WTC11 (cell line): ENCODE data around the gene UNG. TPM values are rescaled to one million over a fixed set of nuclear protein-coding genes. Genes with fewer than 3 reads are reported as not detected.
"Not testable (repeated sequence)": the region's sequence is repeated elsewhere in the genome, so short reads cannot be mapped to it uniquely, and the experiment has no call there.

Experiments used
- ATAC-seq: fragments of 200-7000 bp; cut with Tn5 transposase; 2 replicates; pipeline ENCODE4 v1.10.0; 2021; ENCODE audit warnings: mild to moderate bottlenecking, moderate library complexity
- CTCF ChIA-PET: fragments of 300-600 bp; sonication (Branson Sonifier 250); formaldehyde crosslinking; loops from one replicate; lab custom pipeline; 2021; ENCODE audit warnings: antibody characterized with exemption; lab: Charles Lee
- POLR2A ChIA-PET: fragments of 350-600 bp; sonication (Branson Sonifier 250); formaldehyde crosslinking; loops from one replicate; lab custom pipeline; 2021; ENCODE audit warnings: antibody characterized with exemption; lab: Charles Lee
- DNase-seq: peaks from one replicate; pipeline ENCODE4 v3.0.0; 2021; ENCODE audit warnings: low spot score
- H3K27ac Mint-ChIP-seq: 2 replicates; pipeline ENCODE4 v1.8.0; 2021; ENCODE audit warnings: mixed read lengths
- H3K27me3 Mint-ChIP-seq: 2 replicates; pipeline ENCODE4 v1.8.0; 2021; ENCODE audit warnings: low read depth, mild to moderate bottlenecking, moderate library complexity, mixed read lengths
- H3K36me3 Mint-ChIP-seq: 2 replicates; pipeline ENCODE4 v1.8.0; 2021; ENCODE audit warnings: mixed read lengths
- H3K4me1 Mint-ChIP-seq: 2 replicates; pipeline ENCODE4 v1.8.0; 2022; ENCODE audit warnings: mixed read lengths
- H3K4me3 Mint-ChIP-seq: 2 replicates; pipeline ENCODE4 v1.8.0; 2021; ENCODE audit warnings: mild to moderate bottlenecking, moderate library complexity, mixed read lengths
- H3K9me3 Mint-ChIP-seq: 2 replicates; pipeline ENCODE4 v1.8.0; 2021; ENCODE audit warnings: mixed read lengths
- ESRRA ChIP-seq: sonication (generic); formaldehyde crosslinking; IDR thresholded peaks from 2 replicates; pipeline ENCODE4 v1.8.1; 2022; ENCODE audit warnings: mild to moderate bottlenecking, missing genetic modification reagents, borderline replicate concordance
- FOXK1 ChIP-seq: sonication (generic); formaldehyde crosslinking; IDR thresholded peaks from 2 replicates; pipeline ENCODE4 v1.8.0; 2022; ENCODE audit warnings: mild to moderate bottlenecking, moderate library complexity, missing genetic modification reagents
- IRF2 ChIP-seq: sonication (generic); formaldehyde crosslinking; IDR thresholded peaks from 2 replicates; pipeline ENCODE4 v1.8.0; 2022; ENCODE audit warnings: low read depth, missing genetic modification reagents, borderline replicate concordance
- MYBL2 ChIP-seq: sonication (generic); formaldehyde crosslinking; IDR thresholded peaks from 2 replicates; pipeline ENCODE4 v1.8.1; 2023; ENCODE audit warnings: mild to moderate bottlenecking, moderate library complexity, missing genetic modification reagents
- NFATC4 ChIP-seq: fragments of 250-450 bp; sonication (Bioruptor Pico); IDR thresholded peaks from 2 replicates; pipeline ENCODE4 v1.9.0; 2021; ENCODE audit warnings: mild to moderate bottlenecking
- NR1H2 ChIP-seq: sonication (generic); formaldehyde crosslinking; IDR thresholded peaks from 2 replicates; pipeline ENCODE4 v1.9.0; 2021; ENCODE audit warnings: mild to moderate bottlenecking, moderate library complexity, missing genetic modification reagents
- TEAD4 ChIP-seq: sonication (generic); formaldehyde crosslinking; IDR thresholded peaks from 2 replicates; pipeline ENCODE4 v1.8.0; 2022; ENCODE audit warnings: mild to moderate bottlenecking, missing genetic modification reagents
- TP53 ChIP-seq: sonication (generic); formaldehyde crosslinking; IDR thresholded peaks from 2 replicates; pipeline ENCODE4 v1.8.1; 2023; ENCODE audit warnings: mild to moderate bottlenecking, missing genetic modification reagents
- ZNF219 ChIP-seq: sonication (generic); formaldehyde crosslinking; IDR thresholded peaks from 2 replicates; pipeline ENCODE4 v1.8.0; 2023; ENCODE audit warnings: missing genetic modification reagents, mild to moderate bottlenecking, borderline replicate concordance
- ZNF423 ChIP-seq: fragments of 250-450 bp; sonication (Bioruptor Pico); IDR thresholded peaks from 2 replicates; pipeline ENCODE4 v2.1.2; 2022; ENCODE audit warnings: mild to moderate bottlenecking, moderate library complexity
- total RNA-seq: library from RNA; stranded (reverse); gene quantifications from 3 replicates; pipeline ENCODE4 v1.2.3, GENCODE V29; 2021
- TF ChIP-seq, protein P1 (sequence below): sonication (generic); formaldehyde crosslinking; IDR thresholded peaks from 2 replicates; pipeline ENCODE4 v1.8.0; 2022; ENCODE audit warnings: mild to moderate bottlenecking, missing genetic modification reagents
- TF ChIP-seq, protein P2 (sequence below): sonication (generic); formaldehyde crosslinking; IDR thresholded peaks from 2 replicates; pipeline ENCODE4 v1.8.1; 2023; ENCODE audit warnings: mild to moderate bottlenecking, missing genetic modification reagents, moderate library complexity
- TF ChIP-seq, protein P3 (sequence below): fragments of 250-450 bp; sonication (Bioruptor Pico); IDR thresholded peaks from 2 replicates; pipeline ENCODE4 v1.8.0; 2021; ENCODE audit warnings: mild to moderate bottlenecking
- TF ChIP-seq, protein P4 (sequence below): sonication (generic); formaldehyde crosslinking; IDR thresholded peaks from 2 replicates; pipeline ENCODE4 v1.8.1; 2022; ENCODE audit warnings: missing genetic modification reagents, borderline replicate concordance
- TF ChIP-seq, protein P5 (sequence below): fragments of 250-450 bp; sonication (Bioruptor Pico); IDR thresholded peaks from 2 replicates; pipeline ENCODE4 v1.9.0; 2021; ENCODE audit warnings: mild to moderate bottlenecking
- TF ChIP-seq, protein P6 (sequence below): sonication (generic); formaldehyde crosslinking; IDR thresholded peaks from 2 replicates; pipeline ENCODE4 v1.8.1; 2022; ENCODE audit warnings: low read depth, mild to moderate bottlenecking, moderate library complexity, missing genetic modification reagents, borderline replicate concordance
- TF ChIP-seq, protein P7 (sequence below): sonication (generic); formaldehyde crosslinking; IDR thresholded peaks from 2 replicates; pipeline ENCODE4 v1.8.1; 2023; ENCODE audit warnings: mild to moderate bottlenecking, missing genetic modification reagents, borderline replicate concordance

UNG gene
- total RNA-seq, 1 experiment from 2014 or later: 127 TPM

DNA sequence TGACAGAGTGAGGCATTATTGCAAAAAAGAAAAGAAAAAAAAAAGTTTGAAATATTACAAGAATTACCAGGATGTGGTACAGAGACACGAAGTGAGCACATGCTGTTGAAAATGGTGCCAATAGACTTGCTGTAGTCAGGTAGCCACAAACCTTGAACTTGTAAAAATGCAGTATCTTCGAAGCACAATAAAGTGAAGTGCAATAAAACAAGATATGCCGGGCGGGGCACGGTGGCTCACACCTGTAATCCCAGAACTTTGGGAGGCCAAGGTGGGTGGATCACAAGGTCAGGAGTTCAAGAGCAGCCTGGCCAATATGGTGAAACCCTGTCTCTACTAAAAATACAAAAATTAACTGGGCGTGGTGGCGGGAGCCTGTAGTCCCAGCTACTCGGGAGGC is 47.6 kb upstream of the UNG start:
- H3K4me3 Mint-ChIP-seq, H3K36me3 Mint-ChIP-seq, DNase-seq: not testable (repeated sequence)

DNA sequence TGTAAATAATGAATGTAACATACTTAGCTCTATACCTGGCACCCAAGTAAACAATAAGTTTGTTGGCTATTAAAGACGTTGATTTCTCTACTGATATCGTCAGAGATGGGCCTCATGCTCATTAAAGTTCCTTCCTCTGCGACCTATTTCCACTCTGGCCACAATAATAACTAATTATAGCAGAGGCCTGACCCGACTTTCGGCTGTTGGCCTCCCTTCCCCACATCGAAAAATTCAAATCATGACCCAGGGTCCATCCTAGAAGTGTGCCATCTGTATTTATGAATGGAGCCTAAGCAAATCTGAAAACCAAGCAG is 45.3 kb upstream of the UNG start:
- Mint-ChIP-seq H3K4me3 (peak overlapping the region; percentile 91), H3K4me1 (peaks cover 10% of the 10 kb centered on the region)
- no peak for DNase-seq
- CTCF ChIA-PET: interaction anchor here (1.0 to 1.3 kb wide), 2 partner anchors 18 to 41 kb away, joined by 3 to 5 read pairs; partner anchors contain the start of gene ALKBH2
- TF ChIP-seq TEAD4: no peak
- TF ChIP-seq, protein P1, sequence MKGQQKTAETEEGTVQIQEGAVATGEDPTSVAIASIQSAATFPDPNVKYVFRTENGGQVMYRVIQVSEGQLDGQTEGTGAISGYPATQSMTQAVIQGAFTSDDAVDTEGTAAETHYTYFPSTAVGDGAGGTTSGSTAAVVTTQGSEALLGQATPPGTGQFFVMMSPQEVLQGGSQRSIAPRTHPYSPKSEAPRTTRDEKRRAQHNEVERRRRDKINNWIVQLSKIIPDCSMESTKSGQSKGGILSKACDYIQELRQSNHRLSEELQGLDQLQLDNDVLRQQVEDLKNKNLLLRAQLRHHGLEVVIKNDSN (CRISPR knock-in tag): no peak
- TF ChIP-seq, all 79 proteins: peak for 0
- POLR2A ChIA-PET: interaction anchor here (0.9 to 1.3 kb wide), 2 partner anchors 18 to 102 kb away, joined by 3 read pairs; no protein-coding TSS in a partner anchor
- Mint-ChIP-seq H3K27ac (no peak overlapping the region), H3K36me3 (no peaks in the 10 kb centered on the region), H3K27me3 (no peaks in the 10 kb centered on the region), H3K9me3 (no peaks in the 10 kb centered on the region)
- no peak for ATAC-seq

More for the DNA sequence above, 47.6 kb upstream of the UNG start:
- H3K9me3 Mint-ChIP-seq, CTCF ChIA-PET, ATAC-seq, H3K27ac Mint-ChIP-seq, POLR2A ChIA-PET, H3K27me3 Mint-ChIP-seq: not testable (repeated sequence)
- peaks cover 10% of the 10 kb centered on the region for H3K4me1 Mint-ChIP-seq

DNA sequence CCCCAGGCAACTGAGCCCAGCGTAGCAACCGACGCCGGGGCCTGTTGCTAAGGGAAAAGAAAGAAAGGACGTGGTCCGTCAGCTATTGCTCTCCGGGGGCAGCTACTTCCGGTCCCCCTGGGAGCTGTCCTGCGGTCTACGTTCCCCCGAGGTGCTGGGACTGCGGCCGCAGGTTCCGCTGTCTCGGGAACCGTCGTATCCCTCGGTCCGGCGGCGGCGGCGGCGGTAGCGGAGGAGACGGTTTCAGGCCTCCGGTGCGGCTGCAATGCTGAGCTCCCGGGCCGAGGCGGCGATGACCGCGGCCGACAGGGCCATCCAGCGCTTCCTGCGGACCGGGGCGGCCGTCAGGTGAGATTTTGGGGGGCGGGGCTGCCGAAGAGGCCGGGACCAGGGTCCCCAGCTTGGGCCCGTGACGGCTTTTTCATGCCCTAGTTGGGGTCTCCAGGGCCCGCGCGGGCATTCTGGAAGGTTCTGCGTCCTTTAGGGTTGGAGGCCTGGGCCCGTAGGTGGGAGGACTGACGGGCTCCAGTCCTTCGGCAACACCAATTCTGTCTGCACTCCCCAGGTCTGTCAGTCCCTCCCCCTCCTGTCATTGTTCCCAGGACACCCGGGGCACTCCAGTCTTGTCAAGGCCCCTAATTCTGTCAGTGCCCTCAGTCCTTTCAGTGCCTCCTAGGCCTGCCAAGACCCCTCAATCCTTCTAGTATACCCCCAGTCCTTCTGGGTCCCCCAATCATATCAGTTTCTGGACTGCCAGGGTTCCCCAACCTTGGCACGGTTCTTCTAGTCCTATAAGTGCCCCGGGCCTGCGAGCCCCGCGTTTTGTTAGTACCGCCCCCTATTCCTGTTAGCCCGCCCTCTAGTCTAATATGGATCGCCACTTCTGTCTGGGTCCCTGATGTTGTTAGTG is 44.7 kb upstream of the UNG start, which contains the start of gene USP30:
USP30 (plus strand) TSS at position 163 of the 910 bp plus-strand sequence; CDS start at position 266, 103 bp downstream.
- H3K27me3 Mint-ChIP-seq: no peaks in the 10 kb centered on the region
- peak; percentile 93 for ATAC-seq
- no peaks in the 10 kb centered on the region for H3K9me3 Mint-ChIP-seq
- POLR2A ChIA-PET: interaction anchor here (0.9 to 1.3 kb wide), 2 partner anchors 17 to 101 kb away, joined by 3 read pairs; no protein-coding TSS in a partner anchor
- no peaks in the 10 kb centered on the region for H3K36me3 Mint-ChIP-seq
- H3K27ac Mint-ChIP-seq: no peak within 1 kb of the TSS
- H3K4me3 Mint-ChIP-seq: peak within 1 kb of the TSS; percentile 91
- peaks cover 10% of the 10 kb centered on the region for H3K4me1 Mint-ChIP-seq
- CTCF ChIA-PET: interaction anchor here (1.0 to 1.3 kb wide), 2 partner anchors 17 to 40 kb away, joined by 3 to 5 read pairs; partner anchors contain the start of gene ALKBH2
- DNase-seq: peak; percentile 83
- TF ChIP-seq, protein P2, sequence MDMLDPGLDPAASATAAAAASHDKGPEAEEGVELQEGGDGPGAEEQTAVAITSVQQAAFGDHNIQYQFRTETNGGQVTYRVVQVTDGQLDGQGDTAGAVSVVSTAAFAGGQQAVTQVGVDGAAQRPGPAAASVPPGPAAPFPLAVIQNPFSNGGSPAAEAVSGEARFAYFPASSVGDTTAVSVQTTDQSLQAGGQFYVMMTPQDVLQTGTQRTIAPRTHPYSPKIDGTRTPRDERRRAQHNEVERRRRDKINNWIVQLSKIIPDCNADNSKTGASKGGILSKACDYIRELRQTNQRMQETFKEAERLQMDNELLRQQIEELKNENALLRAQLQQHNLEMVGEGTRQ: no peak
- TF ChIP-seq ESRRA (no peak), ZNF219 (CRISPR knock-in tag) (no peak), IRF2 (no peak), MYBL2 (CRISPR knock-in tag) (peak; percentile 87; the same call in 1 of the 2 replicates), TP53 (CRISPR knock-in tag) (no peak), FOXK1 (peak; percentile 88), ZNF423 (no peak), NFATC4 (no peak), NR1H2 (CRISPR knock-in tag) (no peak)
- TF ChIP-seq, protein P3, sequence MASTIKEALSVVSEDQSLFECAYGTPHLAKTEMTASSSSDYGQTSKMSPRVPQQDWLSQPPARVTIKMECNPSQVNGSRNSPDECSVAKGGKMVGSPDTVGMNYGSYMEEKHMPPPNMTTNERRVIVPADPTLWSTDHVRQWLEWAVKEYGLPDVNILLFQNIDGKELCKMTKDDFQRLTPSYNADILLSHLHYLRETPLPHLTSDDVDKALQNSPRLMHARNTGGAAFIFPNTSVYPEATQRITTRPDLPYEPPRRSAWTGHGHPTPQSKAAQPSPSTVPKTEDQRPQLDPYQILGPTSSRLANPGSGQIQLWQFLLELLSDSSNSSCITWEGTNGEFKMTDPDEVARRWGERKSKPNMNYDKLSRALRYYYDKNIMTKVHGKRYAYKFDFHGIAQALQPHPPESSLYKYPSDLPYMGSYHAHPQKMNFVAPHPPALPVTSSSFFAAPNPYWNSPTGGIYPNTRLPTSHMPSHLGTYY: no peak
- TF ChIP-seq, protein P4, sequence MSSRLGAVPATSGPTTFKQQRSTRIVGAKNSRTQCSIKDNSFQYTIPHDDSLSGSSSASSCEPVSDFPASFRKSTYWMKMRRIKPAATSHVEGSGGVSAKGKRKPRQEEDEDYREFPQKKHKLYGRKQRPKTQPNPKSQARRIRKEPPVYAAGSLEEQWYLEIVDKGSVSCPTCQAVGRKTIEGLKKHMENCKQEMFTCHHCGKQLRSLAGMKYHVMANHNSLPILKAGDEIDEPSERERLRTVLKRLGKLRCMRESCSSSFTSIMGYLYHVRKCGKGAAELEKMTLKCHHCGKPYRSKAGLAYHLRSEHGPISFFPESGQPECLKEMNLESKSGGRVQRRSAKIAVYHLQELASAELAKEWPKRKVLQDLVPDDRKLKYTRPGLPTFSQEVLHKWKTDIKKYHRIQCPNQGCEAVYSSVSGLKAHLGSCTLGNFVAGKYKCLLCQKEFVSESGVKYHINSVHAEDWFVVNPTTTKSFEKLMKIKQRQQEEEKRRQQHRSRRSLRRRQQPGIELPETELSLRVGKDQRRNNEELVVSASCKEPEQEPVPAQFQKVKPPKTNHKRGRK (CRISPR knock-in tag): no peak
- TF ChIP-seq, protein P5, sequence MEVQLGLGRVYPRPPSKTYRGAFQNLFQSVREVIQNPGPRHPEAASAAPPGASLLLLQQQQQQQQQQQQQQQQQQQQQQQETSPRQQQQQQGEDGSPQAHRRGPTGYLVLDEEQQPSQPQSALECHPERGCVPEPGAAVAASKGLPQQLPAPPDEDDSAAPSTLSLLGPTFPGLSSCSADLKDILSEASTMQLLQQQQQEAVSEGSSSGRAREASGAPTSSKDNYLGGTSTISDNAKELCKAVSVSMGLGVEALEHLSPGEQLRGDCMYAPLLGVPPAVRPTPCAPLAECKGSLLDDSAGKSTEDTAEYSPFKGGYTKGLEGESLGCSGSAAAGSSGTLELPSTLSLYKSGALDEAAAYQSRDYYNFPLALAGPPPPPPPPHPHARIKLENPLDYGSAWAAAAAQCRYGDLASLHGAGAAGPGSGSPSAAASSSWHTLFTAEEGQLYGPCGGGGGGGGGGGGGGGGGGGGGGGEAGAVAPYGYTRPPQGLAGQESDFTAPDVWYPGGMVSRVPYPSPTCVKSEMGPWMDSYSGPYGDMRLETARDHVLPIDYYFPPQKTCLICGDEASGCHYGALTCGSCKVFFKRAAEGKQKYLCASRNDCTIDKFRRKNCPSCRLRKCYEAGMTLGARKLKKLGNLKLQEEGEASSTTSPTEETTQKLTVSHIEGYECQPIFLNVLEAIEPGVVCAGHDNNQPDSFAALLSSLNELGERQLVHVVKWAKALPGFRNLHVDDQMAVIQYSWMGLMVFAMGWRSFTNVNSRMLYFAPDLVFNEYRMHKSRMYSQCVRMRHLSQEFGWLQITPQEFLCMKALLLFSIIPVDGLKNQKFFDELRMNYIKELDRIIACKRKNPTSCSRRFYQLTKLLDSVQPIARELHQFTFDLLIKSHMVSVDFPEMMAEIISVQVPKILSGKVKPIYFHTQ (CRISPR knock-in tag): no peak
- TF ChIP-seq, protein P6, sequence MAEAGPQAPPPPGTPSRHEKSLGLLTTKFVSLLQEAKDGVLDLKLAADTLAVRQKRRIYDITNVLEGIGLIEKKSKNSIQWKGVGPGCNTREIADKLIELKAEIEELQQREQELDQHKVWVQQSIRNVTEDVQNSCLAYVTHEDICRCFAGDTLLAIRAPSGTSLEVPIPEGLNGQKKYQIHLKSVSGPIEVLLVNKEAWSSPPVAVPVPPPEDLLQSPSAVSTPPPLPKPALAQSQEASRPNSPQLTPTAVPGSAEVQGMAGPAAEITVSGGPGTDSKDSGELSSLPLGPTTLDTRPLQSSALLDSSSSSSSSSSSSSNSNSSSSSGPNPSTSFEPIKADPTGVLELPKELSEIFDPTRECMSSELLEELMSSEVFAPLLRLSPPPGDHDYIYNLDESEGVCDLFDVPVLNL: no peak
- TF ChIP-seq, protein P7, sequence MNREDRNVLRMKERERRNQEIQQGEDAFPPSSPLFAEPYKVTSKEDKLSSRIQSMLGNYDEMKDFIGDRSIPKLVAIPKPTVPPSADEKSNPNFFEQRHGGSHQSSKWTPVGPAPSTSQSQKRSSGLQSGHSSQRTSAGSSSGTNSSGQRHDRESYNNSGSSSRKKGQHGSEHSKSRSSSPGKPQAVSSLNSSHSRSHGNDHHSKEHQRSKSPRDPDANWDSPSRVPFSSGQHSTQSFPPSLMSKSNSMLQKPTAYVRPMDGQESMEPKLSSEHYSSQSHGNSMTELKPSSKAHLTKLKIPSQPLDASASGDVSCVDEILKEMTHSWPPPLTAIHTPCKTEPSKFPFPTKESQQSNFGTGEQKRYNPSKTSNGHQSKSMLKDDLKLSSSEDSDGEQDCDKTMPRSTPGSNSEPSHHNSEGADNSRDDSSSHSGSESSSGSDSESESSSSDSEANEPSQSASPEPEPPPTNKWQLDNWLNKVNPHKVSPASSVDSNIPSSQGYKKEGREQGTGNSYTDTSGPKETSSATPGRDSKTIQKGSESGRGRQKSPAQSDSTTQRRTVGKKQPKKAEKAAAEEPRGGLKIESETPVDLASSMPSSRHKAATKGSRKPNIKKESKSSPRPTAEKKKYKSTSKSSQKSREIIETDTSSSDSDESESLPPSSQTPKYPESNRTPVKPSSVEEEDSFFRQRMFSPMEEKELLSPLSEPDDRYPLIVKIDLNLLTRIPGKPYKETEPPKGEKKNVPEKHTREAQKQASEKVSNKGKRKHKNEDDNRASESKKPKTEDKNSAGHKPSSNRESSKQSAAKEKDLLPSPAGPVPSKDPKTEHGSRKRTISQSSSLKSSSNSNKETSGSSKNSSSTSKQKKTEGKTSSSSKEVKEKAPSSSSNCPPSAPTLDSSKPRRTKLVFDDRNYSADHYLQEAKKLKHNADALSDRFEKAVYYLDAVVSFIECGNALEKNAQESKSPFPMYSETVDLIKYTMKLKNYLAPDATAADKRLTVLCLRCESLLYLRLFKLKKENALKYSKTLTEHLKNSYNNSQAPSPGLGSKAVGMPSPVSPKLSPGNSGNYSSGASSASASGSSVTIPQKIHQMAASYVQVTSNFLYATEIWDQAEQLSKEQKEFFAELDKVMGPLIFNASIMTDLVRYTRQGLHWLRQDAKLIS (CRISPR knock-in tag): no peak
